Fibroblast of upper back skin (primary cell): Measurements from ENCODE around the gene SQSTM1.
A peak's percentile ranks its signal among the peaks of the same experiment; 100 is the strongest.

Experiments used
- DNase-seq: peaks from one replicate; pipeline ENCODE4 v3.0.0-alpha.2; 2013

The SQSTM1 gene

DNA sequence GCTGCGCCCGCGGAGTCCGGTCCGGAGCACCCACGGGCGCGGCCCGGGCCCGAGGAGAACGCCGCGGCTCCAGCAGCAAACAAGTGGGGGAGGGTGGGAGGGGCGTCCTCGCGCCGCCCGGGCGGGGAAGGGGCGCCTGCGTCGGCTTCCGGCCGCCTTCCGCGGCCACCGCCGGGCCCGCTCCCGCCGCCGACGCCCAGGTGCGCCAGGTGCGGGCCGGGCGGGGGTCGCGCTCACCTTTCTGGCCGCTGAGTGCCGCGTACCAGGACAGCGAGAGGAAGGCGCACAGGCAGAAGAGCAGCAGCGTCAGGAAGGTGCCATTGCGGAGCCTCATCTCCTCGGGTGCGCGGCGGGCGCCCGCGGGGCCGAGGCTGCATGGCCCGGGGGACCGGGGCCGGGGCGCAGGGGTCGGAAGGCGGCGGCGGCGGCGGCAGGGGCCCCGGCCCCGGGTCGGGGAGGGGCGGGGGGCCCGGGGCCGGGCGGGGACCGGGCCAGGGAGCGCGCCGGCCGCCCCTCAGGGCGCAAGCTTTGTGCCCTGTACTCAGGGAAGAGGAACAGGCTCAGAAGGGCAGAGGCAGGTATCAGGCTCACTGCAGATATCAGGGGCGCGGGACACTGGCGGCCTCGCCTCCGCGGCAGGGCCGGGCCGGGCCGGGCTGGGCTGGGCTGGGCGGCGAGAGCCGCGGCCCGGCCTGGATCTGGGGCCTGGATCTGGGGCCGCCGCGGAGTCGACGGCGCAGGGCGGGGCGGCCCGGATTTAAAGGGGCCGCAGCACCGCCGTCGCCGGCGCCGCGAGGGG lies 14.3 kb upstream of the SQSTM1 start, which contains the start of gene MGAT4B:
Gene MGAT4B (minus strand): TSS at position 617 of the 799 bp plus-strand sequence. CDS start 283 bp downstream, at position 334.
- peak; percentile 66 for DNase-seq

- no peak for DNase-seq
Observed at GRCh38 chr5:179812135-179812825, 8.4 kb upstream of the SQSTM1 start.

DNA sequence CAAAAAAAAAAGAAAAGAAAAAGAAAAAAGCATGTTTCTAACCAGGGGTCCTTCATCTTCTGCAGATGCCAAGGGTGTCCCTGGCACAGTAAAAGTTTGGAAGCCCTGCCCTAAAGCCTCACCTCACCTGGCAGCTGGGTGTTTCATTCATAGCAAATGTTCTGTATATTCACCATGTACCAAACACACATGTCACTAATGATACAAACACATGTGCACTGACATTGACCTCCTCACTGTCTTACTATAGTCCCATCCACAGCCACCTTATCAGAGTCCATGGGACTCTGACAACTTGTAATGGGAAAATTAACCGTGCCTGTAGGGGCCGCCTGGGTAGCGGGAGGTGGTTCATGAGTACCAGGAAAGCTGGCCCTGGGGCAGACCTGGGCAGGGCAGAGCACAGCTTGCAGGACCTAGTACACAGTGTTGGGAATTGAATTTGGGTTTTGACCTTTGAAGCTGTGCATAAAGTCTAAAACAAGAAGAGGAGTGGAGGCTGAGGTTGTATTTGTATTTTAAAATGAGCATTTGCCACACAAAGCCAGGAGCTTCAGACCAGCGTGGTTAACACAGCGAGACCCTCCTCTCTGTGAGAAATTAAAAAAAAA lies 7.6 kb upstream of the SQSTM1 start:
- DNase-seq, result no peak

- no peak for DNase-seq
Observed at GRCh38 chr5:179814090-179814489, 6.6 kb upstream of the SQSTM1 start.

- no peak for DNase-seq
Observed at GRCh38 chr5:179815491-179816249, 5.0 kb upstream of the SQSTM1 start.

DNA sequence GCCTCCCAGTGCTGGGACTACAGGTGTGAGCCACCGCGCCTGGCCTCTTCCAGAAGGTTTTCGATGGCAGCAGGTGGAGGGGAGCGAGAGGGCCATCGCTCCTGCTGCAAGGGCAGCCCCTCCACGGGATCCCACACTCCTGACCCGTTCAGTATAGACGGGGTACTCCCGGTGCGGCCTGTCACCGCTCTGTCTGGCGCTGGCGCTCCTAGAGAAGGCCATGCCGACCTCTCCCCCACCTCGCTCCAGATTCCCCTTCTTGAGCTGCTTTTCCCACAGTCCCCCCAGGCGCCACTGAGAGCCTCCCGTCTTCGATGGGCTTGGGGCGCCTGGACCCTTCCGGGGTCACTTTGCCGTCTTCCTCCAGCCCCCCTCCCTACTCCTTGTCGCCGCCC lies 4.3 kb upstream of the SQSTM1 start:
- DNase-seq, result no peak

- DNase-seq, result no peak
Observed at GRCh38 chr5:179816796-179817469, 3.8 kb upstream of the SQSTM1 start.

GRCh38 chr5:179817470-179817840 lies 3.2 kb upstream of the SQSTM1 start:
- no peak for DNase-seq

DNA sequence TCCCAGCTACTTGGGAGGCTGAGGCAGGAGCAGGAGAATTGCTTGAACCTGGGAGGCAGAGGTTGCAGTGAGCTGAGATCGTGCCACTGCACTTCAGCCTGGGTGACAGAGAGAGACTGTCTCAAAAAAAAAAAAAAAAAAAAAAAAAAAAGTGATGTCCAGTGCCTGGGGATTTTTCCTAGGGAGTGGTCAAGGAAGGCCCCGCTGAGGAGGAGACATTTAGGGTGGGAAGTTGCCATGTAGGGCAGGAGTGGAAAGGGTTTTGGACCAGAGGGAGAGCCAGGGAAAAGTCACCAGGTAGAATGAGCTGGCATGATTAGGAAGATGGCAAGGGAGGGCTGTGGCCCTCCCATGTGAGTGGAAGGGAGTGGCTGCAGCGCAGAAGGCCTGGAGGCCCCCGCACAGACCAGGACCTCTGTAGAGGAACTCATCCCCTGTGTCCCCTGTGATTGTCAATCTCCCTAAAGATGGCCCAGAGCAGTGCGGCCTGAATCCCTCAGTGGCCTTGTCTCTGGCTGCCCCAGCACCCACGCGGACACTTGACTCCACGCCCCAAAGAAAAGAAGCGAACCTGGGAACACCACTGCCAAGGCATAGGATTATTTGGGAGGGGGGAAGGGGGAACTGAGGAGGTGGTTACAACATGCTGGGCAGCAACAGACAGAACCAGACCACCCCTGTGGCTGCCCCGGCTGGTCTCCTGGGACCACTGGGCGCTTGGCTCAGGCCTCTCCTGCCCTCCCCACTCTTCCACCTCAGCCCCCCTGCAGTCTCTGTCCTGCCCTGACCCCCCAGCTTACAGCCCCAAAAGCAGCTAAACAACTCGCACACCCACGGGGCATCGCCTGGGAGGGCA lies 2.6 kb upstream of the SQSTM1 start:
- no peak for DNase-seq

GRCh38 chr5:179818746-179819295 lies 1.9 kb upstream of the SQSTM1 start:
- peak; percentile 83 for DNase-seq

- DNase-seq, result peak; percentile 52
Observed at GRCh38 chr5:179819296-179820126, 1.2 kb upstream of the SQSTM1 start.

DNA sequence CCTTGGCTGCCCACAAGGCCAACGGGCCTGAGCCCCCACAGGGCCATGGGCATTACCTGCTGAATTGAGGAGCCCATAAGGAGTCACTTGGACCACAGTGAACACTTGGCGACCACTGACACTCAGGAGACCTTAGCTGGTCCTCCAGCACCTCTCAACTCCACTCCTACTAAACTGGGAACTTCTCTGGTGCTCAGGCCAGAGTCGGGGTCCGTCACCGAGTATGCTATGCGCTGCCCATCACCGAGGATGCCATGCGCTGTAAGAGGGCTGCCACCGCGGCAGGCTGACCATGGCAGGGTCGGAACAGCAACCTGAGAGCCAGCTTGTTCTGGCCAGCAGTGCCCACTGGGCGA lies 600 bp upstream of the SQSTM1 start:
- no peak for DNase-seq

- DNase-seq, result peak; percentile 92
Observed at GRCh38 chr5:179821298-179822058, 773 bp downstream of the SQSTM1 start.

DNA sequence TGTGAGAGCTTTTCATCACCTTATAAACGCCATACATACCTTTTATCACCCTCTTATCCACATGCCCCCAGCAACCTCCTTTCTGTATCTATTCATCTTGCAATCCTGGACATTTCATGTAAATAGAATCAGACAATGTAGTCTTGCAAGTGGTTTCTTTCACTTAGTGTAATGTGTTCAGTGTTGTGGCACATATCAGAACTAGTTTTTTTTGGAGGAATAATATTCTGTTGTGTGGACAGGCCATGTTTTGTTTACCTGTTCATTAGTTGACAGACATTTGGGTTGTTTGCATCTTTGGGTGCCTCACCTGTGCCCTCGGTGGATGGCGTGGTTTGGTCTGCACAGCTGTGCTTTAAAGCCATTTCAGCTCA lies 1.3 kb downstream of the SQSTM1 start:
- no peak for DNase-seq

DNA sequence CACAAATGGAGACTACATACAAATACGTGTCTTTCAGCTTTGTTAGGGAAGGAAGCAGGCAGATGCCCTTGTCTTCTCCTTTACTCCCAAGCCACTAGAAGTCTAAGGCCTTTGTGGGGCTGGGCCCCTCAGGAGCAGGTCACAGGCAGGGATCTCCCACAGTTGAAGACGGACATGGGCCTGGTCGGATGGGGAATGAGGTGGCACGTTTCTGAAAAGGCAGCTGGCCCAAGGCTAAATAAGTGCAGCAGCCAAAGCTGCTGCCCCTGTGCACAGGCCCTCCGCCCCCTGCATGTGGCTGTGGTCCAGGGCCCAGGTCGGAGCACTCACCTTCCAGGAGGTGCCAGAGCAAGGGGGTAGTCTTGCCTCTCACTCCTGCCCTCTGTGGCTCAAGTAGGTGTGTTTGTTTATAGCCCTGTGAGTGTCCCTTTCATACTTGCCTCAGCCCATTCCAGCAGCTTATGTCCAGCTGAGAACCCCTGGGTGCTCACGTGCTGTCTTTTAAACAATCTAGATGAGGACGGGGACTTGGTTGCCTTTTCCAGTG lies 1.8 kb downstream of the SQSTM1 start:
- DNase-seq, result no peak

- no peak for DNase-seq
Observed at GRCh38 chr5:179823937-179824744, 3.4 kb downstream of the SQSTM1 start.

GRCh38 chr5:179824745-179825112 lies 4.0 kb downstream of the SQSTM1 start:
- no peak for DNase-seq

GRCh38 chr5:179825655-179826182 lies 5.0 kb downstream of the SQSTM1 start:
- no peak for DNase-seq
